A673 (cell line): ENCODE results near the gene MBD5. TPM values are rescaled to one million over a fixed set of nuclear protein-coding genes. Genes with fewer than 3 reads are reported as not detected.
"Not testable (repeated sequence)": the region's sequence is repeated elsewhere in the genome, so short reads cannot be mapped to it uniquely, and the experiment has no call there.

Experiments
- BruUV-seq: library from RNA; stranded (reverse); fragments of 400-500 nt; replicated peaks from 2 replicates; lab custom pipeline; 2021; lab: Mats Ljungman, UMichigan
- CTCF ChIA-PET: fragments of 300-600 bp; sonication (Branson Sonifier 250); formaldehyde crosslinking; loops from one replicate; lab custom pipeline; 2022; ENCODE audit warnings: antibody characterized with exemption; lab: Charles Lee
- POLR2A ChIA-PET: fragments of 300-600 bp; sonication (Branson Sonifier 250); formaldehyde crosslinking; loops from one replicate; lab custom pipeline; 2022; ENCODE audit warnings: antibody characterized with exemption; ENCODE audit not compliant: low non-redundant PET; lab: Charles Lee
- DNase-seq: peaks from one replicate; pipeline ENCODE4 v3.0.0-alpha.2; 2015; ENCODE audit warnings: low spot score
- H3K27ac ChIP-seq: fragments of 200-600 bp; sonication (generic); 2 replicates; pipeline ENCODE4 v1.5.1; 2016; ENCODE audit warnings: mixed run types, low read depth, mild to moderate bottlenecking, mixed read lengths, antibody characterized with exemption, low read length; ENCODE audit not compliant: poor library complexity, severe bottlenecking
- H3K27me3 ChIP-seq: fragments of 200-600 bp; sonication (generic); replicated peaks from 2 replicates; pipeline ENCODE4 v1.6.1; 2017; ENCODE audit warnings: mixed run types, low read depth, mild to moderate bottlenecking, mixed read lengths, antibody characterized with exemption, low read length; ENCODE audit not compliant: insufficient read depth, poor library complexity
- H3K36me3 ChIP-seq: fragments of 200-600 bp; sonication (generic); 2 replicates; pipeline ENCODE4 v1.6.1; 2016; ENCODE audit warnings: mixed run types, mild to moderate bottlenecking, mixed read lengths, antibody characterized with exemption, low read length; ENCODE audit not compliant: insufficient read depth, poor library complexity, severe bottlenecking
- H3K4me1 ChIP-seq: fragments of 200-600 bp; sonication (generic); 2 replicates; pipeline ENCODE4 v1.6.1; 2017; ENCODE audit warnings: mixed run types, mild to moderate bottlenecking, mixed read lengths, antibody characterized with exemption, low read length; ENCODE audit not compliant: insufficient read depth, poor library complexity, severe bottlenecking
- H3K4me3 ChIP-seq: fragments of 200-600 bp; sonication (generic); 2 replicates; pipeline ENCODE4 v1.5.1; 2016; ENCODE audit warnings: low read depth, mixed run types, mild to moderate bottlenecking, mixed read lengths, low read length; ENCODE audit not compliant: poor library complexity, severe bottlenecking
- H3K9me3 ChIP-seq: fragments of 200-600 bp; sonication (generic); 2 replicates; pipeline ENCODE4 v1.6.1; 2016; ENCODE audit warnings: mixed run types, low read depth, mild to moderate bottlenecking, mixed read lengths, antibody characterized with exemption, low read length; ENCODE audit not compliant: poor library complexity, severe bottlenecking
- CTCF ChIP-seq: fragments of 300-800, 200-600 bp; sonication (generic); conservative IDR thresholded peaks from 2 replicates; pipeline ENCODE4 v1.5.1; 2017; ENCODE audit warnings: low read depth, mild to moderate bottlenecking, antibody characterized with exemption, low read length, moderate library complexity, mixed read lengths
- EZH2 ChIP-seq: fragments of 200-600 bp; sonication (generic); IDR thresholded peaks from 2 replicates; pipeline ENCODE4 v1.6.1; 2017; ENCODE audit warnings: borderline replicate concordance, low read depth, mild to moderate bottlenecking, mixed read lengths, antibody characterized with exemption, low read length; ENCODE audit not compliant: poor library complexity, severe bottlenecking
- intact Hi-C: fragments of 100-400 bp; cut with micrococcal nuclease; formaldehyde crosslinking; loops from one replicate; pipeline ENCODE4 v1.10.0; 2022; ENCODE audit not compliant: unreplicated experiment
- total RNA-seq: library from RNA; stranded (reverse); gene quantifications from 2 replicates; pipeline ENCODE4 v1.2.3, GENCODE V29; 2021

MBD5 gene
- total RNA-seq, 1 experiment from 2014 or later = 32.4 TPM

- Histone ChIP-seq H3K4me3 (no peak overlapping the region), H3K27me3 (no peaks in the 10 kb centered on the region), H3K9me3 (peaks cover 6% of the 10 kb centered on the region), H3K4me1 (no peaks in the 10 kb centered on the region), H3K27ac (no peak overlapping the region), H3K36me3 (no peaks in the 10 kb centered on the region)
- POLR2A ChIA-PET = no interaction called here
- BruUV-seq = no TSS peak
- no peak for TF ChIP-seq EZH2
- no peak for TF ChIP-seq CTCF
- intact Hi-C loops = no loop called here
- CTCF ChIA-PET = no interaction called here
- DNase-seq = no peak
These were observed 20.8 kb upstream of the MBD5 start for GRCh38 chr2:148000095-148000494.

- POLR2A ChIA-PET, H3K4me3 ChIP-seq, H3K27me3 ChIP-seq, H3K36me3 ChIP-seq, CTCF ChIA-PET, DNase-seq, H3K27ac ChIP-seq, BruUV-seq, intact Hi-C loops, H3K4me1 ChIP-seq, H3K9me3 ChIP-seq: not testable (repeated sequence)
These were observed 18.5 kb upstream of the MBD5 start for GRCh38 chr2:148002420-148002819.

GRCh38 chr2:148006249-148007007, 14.5 kb upstream of the MBD5 start:
- no TSS peak for BruUV-seq
- no peak for DNase-seq
- ChIA-PET CTCF (no interaction called here), POLR2A (no interaction called here)
- no peak overlapping the region for H3K27ac ChIP-seq
- intact Hi-C loops = no loop called here
- H3K4me1 ChIP-seq = no peaks in the 10 kb centered on the region
- no peak for TF ChIP-seq EZH2
- TF ChIP-seq CTCF = no peak
- H3K27me3 ChIP-seq = no peaks in the 10 kb centered on the region
- H3K9me3 ChIP-seq = no peaks in the 10 kb centered on the region
- no peak overlapping the region for H3K4me3 ChIP-seq
- H3K36me3 ChIP-seq = no peaks in the 10 kb centered on the region

GRCh38 chr2:148007219-148007900, 13.5 kb upstream of the MBD5 start:
- TF ChIP-seq EZH2 = no peak
- no peak for TF ChIP-seq CTCF
- Histone ChIP-seq H3K27me3 (no peaks in the 10 kb centered on the region), H3K36me3 (no peaks in the 10 kb centered on the region), H3K4me3 (no peak overlapping the region), H3K9me3 (no peaks in the 10 kb centered on the region), H3K27ac (no peak overlapping the region), H3K4me1 (no peaks in the 10 kb centered on the region)
- BruUV-seq = no TSS peak
- intact Hi-C loops = no loop called here
- CTCF ChIA-PET = no interaction called here
- no peak for DNase-seq
- POLR2A ChIA-PET = no interaction called here

- BruUV-seq, H3K27me3 ChIP-seq, H3K36me3 ChIP-seq, intact Hi-C loops, POLR2A ChIA-PET, H3K4me1 ChIP-seq, H3K27ac ChIP-seq, H3K4me3 ChIP-seq, DNase-seq, CTCF ChIA-PET, H3K9me3 ChIP-seq: not testable (repeated sequence)
These were observed 12.5 kb upstream of the MBD5 start for GRCh38 chr2:148008411-148008810.
